Measurements from ENCODE around the gene RASL10A. TPM values are rescaled to one million over a fixed set of nuclear protein-coding genes. Genes with fewer than 3 reads are reported as not detected.

RASL10A gene
- total and polyA plus RNA-seq, 9 of the 15 experiments (the other 6 are each of a cell fraction or from before 2014, with no cell fraction given): 0.17 to 1.2 (median 0.45) TPM; not detected in 3

DNA sequence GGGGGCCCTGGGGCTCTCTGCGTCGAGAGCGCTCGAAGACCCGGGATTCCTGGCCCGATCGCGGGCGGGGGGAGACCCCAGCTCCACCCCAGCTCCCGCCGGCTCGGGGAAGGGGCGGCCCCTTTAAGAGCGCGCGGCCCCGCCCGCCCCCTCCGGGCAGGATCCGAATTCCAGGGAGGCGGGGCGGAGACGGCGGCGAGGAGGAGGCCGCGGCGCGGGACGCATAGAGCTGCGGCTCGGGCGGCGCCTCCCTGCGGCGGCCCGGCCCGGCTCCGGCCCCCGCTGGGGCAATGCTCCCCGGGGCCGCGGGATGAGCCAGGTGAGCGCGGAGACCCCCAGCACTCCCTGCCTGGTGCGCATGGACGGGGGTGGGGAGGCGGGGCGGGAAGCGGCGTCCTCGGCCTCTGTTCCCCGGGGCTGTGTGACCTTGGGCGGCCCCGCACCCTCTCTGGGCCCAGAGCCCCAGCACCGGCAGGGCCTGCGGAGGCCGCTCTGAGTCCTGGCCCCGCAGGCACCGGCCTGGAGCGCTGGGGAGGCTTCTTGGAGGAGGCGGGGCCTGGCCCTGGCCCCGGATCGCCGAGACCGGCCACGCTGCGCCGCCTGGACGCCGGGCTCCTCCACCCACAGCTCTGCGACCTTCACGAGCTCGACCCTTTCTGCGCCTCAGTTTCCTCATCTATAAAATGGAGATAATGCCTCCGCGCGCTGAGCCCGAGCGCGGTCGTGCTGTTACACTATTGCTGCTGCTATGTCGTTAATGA is 8.5 kb downstream of the RASL10A start (continued):
- peak; percentile 21 for TF ChIP-seq KDM5B (IDR thresholded peaks at IDR 0.05; ENCODE audit: insufficient replicate concordance, low read depth, low read length)
- TF ChIP-seq ZNF134 (CRISPR knock-in tag; conservative IDR thresholded peaks at IDR 0.05): no peak
- no peak for TF ChIP-seq ZNF445 (CRISPR knock-in tag; IDR thresholded peaks at IDR 0.05; ENCODE audit: low read depth)
- peak; percentile 43 for TF ChIP-seq CCNT2 (IDR thresholded peaks at IDR 0.05; ENCODE audit: borderline replicate concordance, extremely low read depth, insufficient read length, low read depth, low read length)
- no peak for TF ChIP-seq ZNF175 (CRISPR knock-in tag; IDR thresholded peaks at IDR 0.05; ENCODE audit: low read depth)
- TF ChIP-seq ARID2 (IDR thresholded peaks at IDR 0.05): no peak
- TF ChIP-seq, protein P1, sequence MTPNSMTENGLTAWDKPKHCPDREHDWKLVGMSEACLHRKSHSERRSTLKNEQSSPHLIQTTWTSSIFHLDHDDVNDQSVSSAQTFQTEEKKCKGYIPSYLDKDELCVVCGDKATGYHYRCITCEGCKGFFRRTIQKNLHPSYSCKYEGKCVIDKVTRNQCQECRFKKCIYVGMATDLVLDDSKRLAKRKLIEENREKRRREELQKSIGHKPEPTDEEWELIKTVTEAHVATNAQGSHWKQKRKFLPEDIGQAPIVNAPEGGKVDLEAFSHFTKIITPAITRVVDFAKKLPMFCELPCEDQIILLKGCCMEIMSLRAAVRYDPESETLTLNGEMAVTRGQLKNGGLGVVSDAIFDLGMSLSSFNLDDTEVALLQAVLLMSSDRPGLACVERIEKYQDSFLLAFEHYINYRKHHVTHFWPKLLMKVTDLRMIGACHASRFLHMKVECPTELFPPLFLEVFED (CRISPR knock-in tag; conservative IDR thresholded peaks at IDR 0.05): no peak
- no peak for TF ChIP-seq SNRNP70 (optimal IDR thresholded peaks at IDR 0.05; ENCODE audit: low read depth, low read length)
- no peak for TF ChIP-seq HEY1 (CRISPR knock-in tag; IDR thresholded peaks at IDR 0.05; ENCODE audit: borderline replicate concordance)
- no peak for TF ChIP-seq ZNF384 (IDR thresholded peaks at IDR 0.05; ENCODE audit: low read depth, low read length)
- TF ChIP-seq FIP1L1 (IDR thresholded peaks at IDR 0.05; ENCODE audit: low read depth, low read length, poor library complexity, severe bottlenecking): peak; percentile 24
- no peak for TF ChIP-seq CC2D1A (IDR thresholded peaks at IDR 0.05)
- TF ChIP-seq, protein P2, sequence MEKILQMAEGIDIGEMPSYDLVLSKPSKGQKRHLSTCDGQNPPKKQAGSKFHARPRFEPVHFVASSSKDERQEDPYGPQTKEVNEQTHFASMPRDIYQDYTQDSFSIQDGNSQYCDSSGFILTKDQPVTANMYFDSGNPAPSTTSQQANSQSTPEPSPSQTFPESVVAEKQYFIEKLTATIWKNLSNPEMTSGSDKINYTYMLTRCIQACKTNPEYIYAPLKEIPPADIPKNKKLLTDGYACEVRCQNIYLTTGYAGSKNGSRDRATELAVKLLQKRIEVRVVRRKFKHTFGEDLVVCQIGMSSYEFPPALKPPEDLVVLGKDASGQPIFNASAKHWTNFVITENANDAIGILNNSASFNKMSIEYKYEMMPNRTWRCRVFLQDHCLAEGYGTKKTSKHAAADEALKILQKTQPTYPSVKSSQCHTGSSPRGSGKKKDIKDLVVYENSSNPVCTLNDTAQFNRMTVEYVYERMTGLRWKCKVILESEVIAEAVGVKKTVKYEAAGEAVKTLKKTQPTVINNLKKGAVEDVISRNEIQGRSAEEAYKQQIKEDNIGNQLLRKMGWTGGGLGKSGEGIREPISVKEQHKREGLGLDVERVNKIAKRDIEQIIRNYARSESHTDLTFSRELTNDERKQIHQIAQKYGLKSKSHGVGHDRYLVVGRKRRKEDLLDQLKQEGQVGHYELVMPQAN (IDR thresholded peaks at IDR 0.05; ENCODE audit: borderline replicate concordance): no peak
- no peak for TF ChIP-seq CBFA2T3 (IDR thresholded peaks at IDR 0.05)
- TF ChIP-seq, protein P3, sequence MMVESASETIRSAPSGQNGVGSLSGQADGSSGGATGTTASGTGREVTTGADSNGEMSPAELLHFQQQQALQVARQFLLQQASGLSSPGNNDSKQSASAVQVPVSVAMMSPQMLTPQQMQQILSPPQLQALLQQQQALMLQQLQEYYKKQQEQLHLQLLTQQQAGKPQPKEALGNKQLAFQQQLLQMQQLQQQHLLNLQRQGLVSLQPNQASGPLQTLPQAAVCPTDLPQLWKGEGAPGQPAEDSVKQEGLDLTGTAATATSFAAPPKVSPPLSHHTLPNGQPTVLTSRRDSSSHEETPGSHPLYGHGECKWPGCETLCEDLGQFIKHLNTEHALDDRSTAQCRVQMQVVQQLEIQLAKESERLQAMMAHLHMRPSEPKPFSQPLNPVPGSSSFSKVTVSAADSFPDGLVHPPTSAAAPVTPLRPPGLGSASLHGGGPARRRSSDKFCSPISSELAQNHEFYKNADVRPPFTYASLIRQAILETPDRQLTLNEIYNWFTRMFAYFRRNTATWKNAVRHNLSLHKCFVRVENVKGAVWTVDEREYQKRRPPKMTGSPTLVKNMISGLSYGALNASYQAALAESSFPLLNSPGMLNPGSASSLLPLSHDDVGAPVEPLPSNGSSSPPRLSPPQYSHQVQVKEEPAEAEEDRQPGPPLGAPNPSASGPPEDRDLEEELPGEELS (CRISPR knock-in tag; IDR thresholded peaks at IDR 0.05; ENCODE audit: borderline replicate concordance): no peak
- TF ChIP-seq, protein P4, sequence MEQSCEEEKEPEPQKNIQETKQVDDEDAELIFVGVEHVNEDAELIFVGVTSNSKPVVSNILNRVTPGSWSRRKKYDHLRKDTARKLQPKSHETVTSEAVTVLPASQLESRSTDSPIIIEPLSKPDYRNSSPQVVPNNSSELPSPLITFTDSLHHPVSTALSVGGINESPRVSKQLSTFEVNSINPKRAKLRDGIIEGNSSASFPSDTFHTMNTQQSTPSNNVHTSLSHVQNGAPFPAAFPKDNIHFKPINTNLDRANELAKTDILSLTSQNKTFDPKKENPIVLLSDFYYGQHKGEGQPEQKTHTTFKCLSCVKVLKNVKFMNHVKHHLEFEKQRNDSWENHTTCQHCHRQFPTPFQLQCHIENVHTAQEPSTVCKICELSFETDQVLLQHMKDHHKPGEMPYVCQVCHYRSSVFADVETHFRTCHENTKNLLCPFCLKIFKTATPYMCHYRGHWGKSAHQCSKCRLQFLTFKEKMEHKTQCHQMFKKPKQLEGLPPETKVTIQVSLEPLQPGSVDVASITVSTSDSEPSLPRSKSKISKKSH (CRISPR knock-in tag; IDR thresholded peaks at IDR 0.05): no peak
- no peak for TF ChIP-seq CHAMP1 (IDR thresholded peaks at IDR 0.05)
- no peak for TF ChIP-seq SETDB1 (IDR thresholded peaks at IDR 0.05; ENCODE audit: low read length)

Measured in K562 (cell line).